Measurements from ENCODE around the gene CYP27B1.
A peak's percentile ranks its signal among the peaks of the same experiment; 100 is the strongest.

CYP27B1 gene

DNA sequence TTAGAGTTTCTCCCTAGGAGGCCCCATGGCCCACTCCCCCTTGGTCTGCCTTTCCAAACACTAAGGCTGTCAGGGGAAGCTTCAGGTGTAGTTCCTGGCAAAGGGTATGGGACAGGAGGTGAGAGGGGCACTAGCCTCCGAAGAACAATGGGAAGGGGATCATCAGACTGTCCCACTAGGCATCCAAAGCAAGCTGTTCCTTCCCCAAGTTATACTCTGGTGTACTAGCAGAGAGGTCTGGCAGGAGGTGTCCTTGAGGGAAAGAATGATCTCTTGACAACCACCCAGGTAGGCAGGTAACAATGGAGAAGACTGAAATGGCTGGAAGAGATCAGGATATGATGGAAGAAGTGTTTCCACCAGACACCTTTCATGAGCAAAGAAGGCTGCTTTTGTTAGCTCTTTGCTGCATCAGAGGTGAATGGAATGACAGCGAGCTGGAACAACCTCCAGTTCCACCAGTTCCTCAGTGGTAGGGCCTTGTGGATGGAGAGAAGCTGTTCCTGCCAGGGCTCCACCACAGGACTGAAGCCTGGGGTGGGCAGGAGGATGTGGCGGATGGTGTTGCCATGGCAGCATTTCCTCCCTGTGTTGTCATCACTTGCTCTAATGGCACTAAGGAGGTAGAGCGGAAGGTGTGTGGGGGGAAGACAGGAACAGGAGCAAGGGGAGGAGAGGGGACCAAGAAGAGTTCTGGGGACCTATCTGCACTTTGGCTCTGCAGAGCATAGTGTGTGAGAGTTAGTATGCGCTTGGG, 26.0 kb downstream of the CYP27B1 start:
- no peak for TF ChIP-seq MYC (IDR thresholded peaks at IDR 0.05; ENCODE audit: low read depth, low read length)
- TF ChIP-seq, protein P1, sequence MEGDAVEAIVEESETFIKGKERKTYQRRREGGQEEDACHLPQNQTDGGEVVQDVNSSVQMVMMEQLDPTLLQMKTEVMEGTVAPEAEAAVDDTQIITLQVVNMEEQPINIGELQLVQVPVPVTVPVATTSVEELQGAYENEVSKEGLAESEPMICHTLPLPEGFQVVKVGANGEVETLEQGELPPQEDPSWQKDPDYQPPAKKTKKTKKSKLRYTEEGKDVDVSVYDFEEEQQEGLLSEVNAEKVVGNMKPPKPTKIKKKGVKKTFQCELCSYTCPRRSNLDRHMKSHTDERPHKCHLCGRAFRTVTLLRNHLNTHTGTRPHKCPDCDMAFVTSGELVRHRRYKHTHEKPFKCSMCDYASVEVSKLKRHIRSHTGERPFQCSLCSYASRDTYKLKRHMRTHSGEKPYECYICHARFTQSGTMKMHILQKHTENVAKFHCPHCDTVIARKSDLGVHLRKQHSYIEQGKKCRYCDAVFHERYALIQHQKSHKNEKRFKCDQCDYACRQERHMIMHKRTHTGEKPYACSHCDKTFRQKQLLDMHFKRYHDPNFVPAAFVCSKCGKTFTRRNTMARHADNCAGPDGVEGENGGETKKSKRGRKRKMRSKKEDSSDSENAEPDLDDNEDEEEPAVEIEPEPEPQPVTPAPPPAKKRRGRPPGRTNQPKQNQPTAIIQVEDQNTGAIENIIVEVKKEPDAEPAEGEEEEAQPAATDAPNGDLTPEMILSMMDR (IDR thresholded peaks at IDR 0.05; ENCODE audit: low read depth, low read length): no peak
- TF ChIP-seq, protein P2, sequence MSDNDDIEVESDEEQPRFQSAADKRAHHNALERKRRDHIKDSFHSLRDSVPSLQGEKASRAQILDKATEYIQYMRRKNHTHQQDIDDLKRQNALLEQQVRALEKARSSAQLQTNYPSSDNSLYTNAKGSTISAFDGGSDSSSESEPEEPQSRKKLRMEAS (IDR thresholded peaks at IDR 0.05; ENCODE audit: low read depth, low read length): no peak
- TF ChIP-seq POLR2A (IDR thresholded peaks at IDR 0.05; ENCODE audit: extremely low read depth, insufficient read length): no peak
- DNase-seq (ENCODE audit: low read depth): peak; percentile 84

DNA sequence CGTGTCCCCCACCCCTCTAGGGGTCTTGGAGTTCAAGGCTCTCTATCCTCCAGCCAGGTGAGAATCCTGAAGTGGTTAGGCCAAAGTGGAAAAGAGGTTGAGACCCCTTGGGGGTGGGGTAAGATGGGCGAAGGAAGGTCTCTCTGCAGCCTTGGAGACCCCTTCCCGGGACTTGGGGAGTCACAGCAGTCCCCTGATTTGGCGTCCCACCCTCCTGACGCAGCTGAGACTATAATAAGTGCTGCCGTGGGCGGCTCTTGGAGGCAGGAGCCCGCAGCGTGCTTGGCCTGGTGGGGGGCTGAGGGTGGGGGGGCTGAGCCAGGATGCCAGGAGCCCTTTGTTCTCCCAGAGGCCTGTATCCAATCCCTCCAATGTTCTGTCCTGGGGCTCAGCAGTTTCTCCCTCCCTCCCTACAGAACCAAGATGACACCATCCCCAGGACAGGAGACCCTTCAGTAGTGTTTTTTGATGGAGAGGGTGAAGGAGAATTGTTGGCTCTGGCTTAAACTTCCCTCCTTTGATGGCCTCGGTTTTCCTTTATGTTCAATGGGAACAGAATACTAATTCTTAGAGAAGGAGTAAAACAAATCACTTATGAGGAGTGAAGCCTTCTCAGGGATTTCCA, 26.9 kb downstream of the CYP27B1 start:
- TF ChIP-seq, protein P2 (IDR thresholded peaks at IDR 0.05; ENCODE audit: low read depth, low read length): no peak
- TF ChIP-seq POLR2A (IDR thresholded peaks at IDR 0.05; ENCODE audit: extremely low read depth, insufficient read length): no peak
- TF ChIP-seq, protein P1 (IDR thresholded peaks at IDR 0.05; ENCODE audit: low read depth, low read length): no peak
- TF ChIP-seq MYC (IDR thresholded peaks at IDR 0.05; ENCODE audit: low read depth, low read length): no peak
- no peak overlapping the region for H3K4me3 ChIP-seq (ENCODE audit: low read depth, low read length)
- no peak for DNase-seq (ENCODE audit: low read depth)

More for the DNA sequence above, 26.0 kb downstream of the CYP27B1 start:
- H3K4me3 ChIP-seq (ENCODE audit: low read depth, low read length): peak overlapping the region; percentile 74

DNA sequence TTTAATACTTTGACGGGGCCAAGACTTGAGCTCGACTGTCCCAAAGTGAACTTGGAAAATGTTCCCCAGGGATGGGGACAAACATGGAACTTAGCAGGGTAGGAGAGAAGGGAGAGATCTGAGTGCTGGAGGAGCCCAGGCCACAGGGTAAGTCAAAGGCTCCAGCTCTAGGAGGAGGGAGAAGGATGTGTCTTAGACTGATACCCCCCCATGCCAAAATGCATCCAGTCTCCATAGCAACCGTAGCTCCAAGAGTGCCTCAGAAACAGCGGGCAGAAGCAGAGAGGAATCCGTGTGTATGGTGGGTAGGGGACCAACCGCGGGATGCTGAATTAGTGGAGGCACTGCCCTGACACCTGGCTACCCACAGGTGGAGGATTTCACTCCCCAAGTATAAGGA, 27.5 kb downstream of the CYP27B1 start:
- TF ChIP-seq MYC (IDR thresholded peaks at IDR 0.05; ENCODE audit: low read depth, low read length) (no peak), POLR2A (IDR thresholded peaks at IDR 0.05; ENCODE audit: extremely low read depth, insufficient read length) (no peak)
- TF ChIP-seq, protein P2 (IDR thresholded peaks at IDR 0.05; ENCODE audit: low read depth, low read length): no peak
- TF ChIP-seq, protein P1 (IDR thresholded peaks at IDR 0.05; ENCODE audit: low read depth, low read length): no peak
- no peak overlapping the region for H3K4me3 ChIP-seq (ENCODE audit: low read depth, low read length)
- no peak for DNase-seq (ENCODE audit: low read depth)

DNA sequence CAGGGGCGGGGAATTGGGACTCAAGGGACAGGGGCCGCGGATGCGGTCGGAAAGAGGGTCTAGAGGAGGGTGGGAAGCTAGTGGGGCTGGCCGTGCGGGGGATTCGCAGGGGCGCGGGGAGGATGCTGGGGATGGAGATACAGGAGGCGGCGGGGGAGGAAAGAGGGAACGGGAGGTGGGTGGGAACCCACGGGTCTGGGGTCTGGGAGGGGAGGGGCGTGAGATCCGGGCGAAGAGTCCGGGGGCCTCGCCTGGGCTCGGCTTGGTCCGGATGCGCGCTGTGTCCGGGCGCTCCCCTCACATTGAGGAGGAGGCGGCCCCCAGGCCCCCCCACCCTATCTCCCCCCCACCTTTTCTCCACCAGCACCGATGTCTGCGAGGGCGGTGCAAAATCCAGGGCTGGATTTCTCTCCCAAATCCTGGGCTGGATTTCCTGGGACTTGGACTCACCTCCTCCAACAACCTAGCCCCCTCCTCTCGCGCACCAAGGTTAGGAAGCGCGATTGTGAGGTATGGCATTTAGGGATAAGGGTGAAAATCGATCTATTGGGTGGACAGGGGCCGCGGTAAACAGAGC, 28.1 kb downstream of the CYP27B1 start, which contains the start of gene AGAP2:
AGAP2 (minus strand) TSS at position 82 of the 577 bp plus-strand sequence. CDS start 496 bp downstream, outside the sequence.
- TF ChIP-seq MYC (IDR thresholded peaks at IDR 0.05; ENCODE audit: low read depth, low read length): no peak
- TF ChIP-seq, protein P1 (IDR thresholded peaks at IDR 0.05; ENCODE audit: low read depth, low read length): no peak
- no peak for TF ChIP-seq POLR2A (IDR thresholded peaks at IDR 0.05; ENCODE audit: extremely low read depth, insufficient read length)
- TF ChIP-seq, protein P2 (IDR thresholded peaks at IDR 0.05; ENCODE audit: low read depth, low read length): no peak
- no peak for DNase-seq (ENCODE audit: low read depth)
- no peak within 1 kb of the TSS for H3K4me3 ChIP-seq (ENCODE audit: low read depth, low read length)

DNA sequence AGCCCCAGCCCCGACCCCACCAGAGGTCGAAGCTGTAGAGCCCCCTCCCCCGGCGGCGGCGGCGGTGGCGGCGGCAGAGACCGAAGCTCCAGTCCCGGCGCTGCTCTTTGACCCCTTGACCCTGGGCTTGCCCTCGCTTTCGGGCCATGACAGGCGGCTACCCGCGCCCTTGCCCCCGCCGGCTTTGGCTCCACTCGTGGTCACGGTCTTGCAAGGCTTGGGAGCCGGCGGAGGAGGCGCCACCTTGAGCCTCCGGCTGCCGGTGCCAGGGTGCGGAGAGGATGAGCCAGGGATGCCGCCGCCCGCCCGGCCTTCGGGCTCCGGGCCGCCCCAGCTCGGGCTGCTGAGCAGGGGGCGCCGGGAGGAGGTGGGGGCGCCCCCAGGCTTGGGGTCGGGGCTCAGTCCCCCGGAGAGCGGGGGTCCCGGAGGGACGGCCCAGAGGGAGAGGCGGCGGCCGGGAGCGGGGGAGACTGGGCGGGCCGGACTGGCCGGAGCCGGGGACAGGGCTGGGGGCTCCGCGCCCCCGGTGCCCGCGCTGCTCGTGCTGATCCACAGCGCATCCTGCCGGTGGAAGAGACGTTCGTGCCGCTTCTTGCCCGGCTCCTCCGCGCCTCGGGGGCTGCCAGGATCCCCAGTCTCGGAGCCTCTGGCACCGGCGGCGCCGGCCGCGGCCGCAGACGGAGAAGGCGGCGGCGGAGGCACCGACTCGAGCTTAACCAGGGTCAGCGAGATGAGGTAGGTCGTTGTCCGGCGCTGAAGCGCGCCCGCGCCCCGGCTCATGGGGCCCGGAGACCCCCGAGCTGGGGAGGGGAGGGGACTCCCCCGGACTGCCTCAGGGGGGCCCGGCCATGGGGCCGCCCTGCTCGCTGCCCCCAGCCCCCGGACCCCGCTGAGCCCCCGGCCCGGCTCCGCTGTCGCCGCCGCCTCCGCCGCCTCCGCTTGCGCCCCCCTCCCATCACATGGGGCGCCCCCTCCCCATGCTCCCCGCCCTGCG, 29.1 kb downstream of the CYP27B1 start:
- H3K4me3 ChIP-seq (ENCODE audit: low read depth, low read length): no peak overlapping the region
- no peak for DNase-seq (ENCODE audit: low read depth)
- TF ChIP-seq, protein P1 (IDR thresholded peaks at IDR 0.05; ENCODE audit: low read depth, low read length): no peak
- TF ChIP-seq POLR2A (IDR thresholded peaks at IDR 0.05; ENCODE audit: extremely low read depth, insufficient read length) (no peak), MYC (IDR thresholded peaks at IDR 0.05; ENCODE audit: low read depth, low read length) (no peak)
- TF ChIP-seq, protein P2 (IDR thresholded peaks at IDR 0.05; ENCODE audit: low read depth, low read length): no peak
